ENCODE data around the gene MYCBPAP.
A peak's percentile ranks its signal among the peaks of the same experiment; 100 is the strongest.

The MYCBPAP gene

GRCh38 chr17:50554201-50554600 lies 46.0 kb downstream of the MYCBPAP start:
- DNase-seq, result no peak

GRCh38 chr17:50556803-50557202 lies 48.6 kb downstream of the MYCBPAP start:
- DNase-seq, result no peak

- no peak for DNase-seq
These were observed 49.4 kb downstream of the MYCBPAP start for GRCh38 chr17:50557630-50558029.

DNA sequence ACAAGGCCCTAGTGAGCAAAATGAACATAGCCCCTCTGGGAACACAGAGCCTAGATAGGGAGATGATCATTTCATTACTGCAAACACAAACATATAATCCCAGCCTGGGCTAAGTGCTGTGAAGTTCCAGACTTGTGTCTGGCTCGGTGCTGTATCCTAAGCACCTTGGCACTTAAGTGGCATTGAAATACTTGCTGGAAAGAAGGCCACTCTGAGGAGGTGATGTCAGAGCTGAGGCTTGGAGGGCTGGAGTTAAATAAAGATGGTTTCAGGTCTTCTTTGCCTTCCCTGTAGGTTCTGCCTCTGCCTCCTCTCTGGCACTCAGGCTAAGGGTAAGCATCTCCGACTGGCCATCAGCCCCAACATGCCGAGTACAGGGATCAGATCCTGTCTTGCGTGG lies 49.9 kb downstream of the MYCBPAP start:
- no peak for DNase-seq

DNA sequence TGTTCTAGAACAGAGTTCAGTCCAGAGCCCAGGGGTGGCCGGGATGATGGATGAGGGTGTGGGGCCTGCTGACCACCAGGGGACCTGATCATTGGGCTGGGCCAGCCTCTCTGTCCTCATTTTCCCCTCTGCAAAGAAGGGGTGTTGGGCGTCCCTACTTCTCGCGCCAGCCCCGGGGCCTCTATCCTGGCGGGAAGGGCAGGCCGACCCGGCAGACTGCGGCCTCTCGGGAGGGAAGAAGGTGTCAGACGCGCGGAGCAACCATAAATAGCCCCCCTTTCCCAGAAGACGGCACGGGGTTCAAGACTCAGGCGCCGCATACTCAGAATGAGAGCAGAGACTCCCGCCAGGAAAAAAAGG lies 50.3 kb downstream of the MYCBPAP start:
- no peak for DNase-seq

DNA sequence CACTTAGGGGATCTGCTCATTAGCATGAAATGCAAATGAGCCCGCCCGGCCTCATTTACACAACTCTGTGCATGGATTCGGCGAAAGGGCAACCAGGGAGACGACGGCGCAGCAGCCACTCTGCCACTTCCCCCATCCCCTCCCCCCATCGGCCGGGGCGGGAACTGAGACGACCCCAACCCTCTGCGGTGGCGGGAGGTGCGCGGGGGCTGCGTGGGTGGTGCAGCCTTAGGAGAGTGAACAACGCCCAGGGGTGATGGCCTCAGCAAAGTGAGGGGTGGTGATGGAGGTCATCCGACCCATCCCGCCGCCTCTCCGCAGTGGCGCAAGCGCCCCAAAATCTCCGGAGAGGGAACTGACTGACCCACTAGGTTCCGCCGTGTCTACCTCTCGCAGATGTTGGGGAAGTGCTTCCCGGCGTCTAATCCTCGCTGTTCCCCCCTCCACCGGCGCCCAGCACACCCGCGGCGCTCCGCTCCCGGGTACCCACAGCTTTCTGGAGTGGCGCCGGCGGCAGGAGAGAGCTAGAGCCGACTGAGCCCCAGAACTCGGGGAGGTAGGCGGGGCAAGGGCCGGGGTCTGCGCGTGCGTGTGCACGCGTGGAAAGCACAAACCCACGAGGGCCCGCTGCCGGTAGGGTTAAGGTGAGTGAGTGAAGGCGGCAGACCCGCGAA lies 50.8 kb downstream of the MYCBPAP start:
- no peak for DNase-seq

DNA sequence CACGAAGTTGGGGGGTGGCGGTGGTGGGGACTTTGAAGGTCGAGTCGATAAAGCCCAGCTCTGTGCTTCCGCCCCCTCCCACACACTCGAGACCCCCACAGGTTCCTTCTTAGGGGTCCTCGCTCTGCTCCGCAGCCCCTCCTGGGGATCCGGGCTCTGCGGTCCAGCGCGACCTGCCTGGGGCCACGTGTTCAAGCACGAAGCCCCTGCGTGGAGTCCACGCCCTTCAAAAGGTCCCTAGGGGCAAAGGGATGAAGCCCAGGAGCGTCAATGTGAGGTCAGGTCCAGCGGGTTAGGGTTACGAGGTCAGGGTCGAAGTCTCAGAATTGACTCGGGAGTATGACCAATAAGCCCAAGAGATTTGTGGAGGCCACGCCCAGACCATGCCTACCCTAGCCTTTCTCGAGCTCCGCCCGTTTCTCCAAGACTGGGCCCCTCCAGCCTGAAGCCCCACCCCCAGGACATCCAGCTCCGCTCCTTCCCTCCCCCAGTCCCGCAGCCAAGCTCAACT lies 51.5 kb downstream of the MYCBPAP start:
- DNase-seq, result peak in 1 of 2 donors; percentile 18

DNA sequence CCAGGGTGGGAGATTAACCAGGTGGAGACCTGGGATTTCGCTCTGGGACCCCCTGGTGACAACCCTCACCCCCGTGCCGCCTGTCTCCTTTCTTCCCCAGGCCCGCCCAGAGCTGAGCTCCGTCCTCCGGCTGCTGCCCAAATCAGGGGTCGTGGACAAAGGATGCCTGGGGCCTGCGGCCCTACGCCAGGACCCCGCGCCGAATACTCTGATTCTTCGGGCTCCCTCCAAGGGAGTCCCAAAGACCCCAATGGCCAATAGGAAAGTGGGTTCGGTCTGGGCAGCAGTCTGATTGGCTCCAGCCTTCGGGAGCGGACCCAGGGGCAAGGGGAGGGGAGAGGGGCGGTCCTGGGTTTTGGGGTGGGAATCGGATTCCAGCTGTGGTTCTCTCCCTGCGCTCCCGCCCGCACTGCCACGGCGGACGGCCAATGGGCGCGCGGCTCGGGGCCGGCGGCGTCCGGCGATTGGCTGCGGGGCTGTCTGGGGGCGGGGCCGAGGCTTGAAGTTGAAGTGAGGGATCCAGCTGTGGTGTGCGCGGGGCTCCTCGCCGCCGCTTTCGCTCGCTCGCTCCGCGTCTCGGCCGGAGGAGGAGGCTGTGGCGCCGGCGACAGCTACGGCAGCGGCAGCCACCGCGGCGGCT lies 52.1 kb downstream of the MYCBPAP start, which contains the start of gene CACNA1G:
CACNA1G (plus strand) TSS at position 531 of the 640 bp plus-strand sequence. CDS start 745 bp downstream, outside the sequence.
- DNase-seq, result peak; percentile 84 to 86

DNA sequence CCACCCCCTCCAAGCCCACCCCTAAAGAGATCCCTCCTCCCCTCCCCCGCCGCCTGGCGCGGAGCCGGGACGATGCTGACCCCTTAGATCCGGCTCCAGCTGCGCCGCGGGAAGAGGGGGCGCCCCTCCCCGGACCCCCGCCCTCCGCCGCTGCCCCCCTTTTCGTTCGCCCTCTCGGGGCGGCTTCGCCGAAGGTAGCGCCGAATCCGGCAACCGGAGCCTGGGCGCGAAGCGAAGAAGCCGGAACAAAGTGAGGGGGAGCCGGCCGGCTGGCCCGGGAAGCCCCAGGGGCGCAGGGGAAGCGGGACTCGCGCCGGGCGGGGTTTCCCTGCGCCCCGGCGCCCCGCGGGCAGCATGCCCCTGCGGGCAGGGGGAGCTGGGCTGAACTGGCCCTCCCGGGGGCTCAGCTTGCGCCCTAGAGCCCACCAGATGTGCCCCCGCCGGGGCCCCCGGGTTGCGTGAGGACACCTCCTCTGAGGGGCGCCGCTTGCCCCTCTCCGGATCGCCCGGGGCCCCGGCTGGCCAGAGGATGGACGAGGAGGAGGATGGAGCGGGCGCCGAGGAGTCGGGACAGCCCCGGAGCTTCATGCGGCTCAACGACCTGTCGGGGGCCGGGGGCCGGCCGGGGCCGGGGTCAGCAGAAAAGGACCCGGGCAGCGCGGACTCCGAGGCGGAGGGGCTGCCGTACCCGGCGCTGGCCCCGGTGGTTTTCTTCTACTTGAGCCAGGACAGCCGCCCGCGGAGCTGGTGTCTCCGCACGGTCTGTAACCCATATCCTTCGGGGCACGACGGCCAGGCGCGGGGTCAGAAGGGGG lies 52.9 kb downstream of the MYCBPAP start:
- DNase-seq, result no peak

DNA sequence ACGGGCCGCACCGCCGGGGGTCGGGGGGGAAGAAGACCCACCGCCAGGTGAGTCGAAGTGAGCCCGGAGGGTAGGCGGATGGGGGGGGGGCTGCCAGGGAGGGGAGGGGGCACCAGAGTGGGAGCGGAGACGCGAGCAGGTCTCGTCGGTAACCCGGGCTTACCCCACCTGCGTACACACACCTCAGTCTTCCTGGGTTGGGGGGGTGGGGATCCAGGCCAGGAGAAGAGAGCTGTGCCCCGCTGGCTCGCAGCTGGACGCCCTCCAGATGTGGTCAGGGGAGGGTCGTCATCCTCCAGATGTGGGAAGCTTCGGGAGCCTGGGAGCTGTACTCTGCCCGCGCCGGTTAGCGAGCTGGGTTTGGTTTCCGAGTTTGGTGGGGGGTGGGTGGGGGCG lies 53.5 kb downstream of the MYCBPAP start:
- DNase-seq, result no peak

DNA sequence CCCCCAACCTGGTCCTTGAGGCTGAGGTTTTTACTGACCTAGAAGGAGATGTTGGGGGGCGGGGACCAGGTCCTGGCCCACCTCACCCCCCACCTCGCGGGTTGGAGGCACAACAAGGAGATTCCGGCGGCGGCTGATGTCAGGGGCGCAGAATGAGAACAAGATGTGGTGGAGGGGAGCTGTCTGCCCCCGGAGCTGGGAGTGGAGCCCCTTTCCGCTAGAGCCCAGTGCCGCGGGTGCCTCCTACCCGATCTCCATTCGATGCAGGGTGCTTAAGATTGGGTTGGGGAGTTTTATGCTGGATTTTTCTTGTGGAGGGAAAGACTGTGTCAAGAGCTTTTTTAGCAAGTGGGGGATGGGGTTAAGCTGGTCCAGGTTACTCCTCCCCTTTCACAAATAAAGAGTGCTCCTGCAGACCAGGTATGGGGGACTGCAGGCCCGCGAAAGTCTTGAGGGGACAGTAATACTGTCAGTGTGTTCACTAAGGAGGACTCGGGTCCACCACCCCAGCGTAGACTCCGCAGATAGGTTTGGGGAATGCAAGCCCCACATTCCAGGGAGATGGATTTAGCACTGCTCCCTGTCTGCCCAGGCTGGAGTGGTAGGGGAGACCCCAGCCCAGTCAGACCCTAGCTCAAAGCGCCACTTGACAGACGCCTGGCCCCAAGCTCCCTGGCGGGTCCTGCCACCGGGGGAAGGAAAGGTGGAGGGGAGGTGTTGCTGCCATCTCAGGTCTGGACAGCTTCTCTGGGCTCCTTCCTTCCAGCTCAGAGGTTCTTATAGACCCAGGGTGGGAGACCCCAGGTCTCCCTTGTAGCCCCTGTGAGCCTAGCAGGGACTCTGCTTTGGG lies 54.2 kb downstream of the MYCBPAP start:
- no peak for DNase-seq

DNA sequence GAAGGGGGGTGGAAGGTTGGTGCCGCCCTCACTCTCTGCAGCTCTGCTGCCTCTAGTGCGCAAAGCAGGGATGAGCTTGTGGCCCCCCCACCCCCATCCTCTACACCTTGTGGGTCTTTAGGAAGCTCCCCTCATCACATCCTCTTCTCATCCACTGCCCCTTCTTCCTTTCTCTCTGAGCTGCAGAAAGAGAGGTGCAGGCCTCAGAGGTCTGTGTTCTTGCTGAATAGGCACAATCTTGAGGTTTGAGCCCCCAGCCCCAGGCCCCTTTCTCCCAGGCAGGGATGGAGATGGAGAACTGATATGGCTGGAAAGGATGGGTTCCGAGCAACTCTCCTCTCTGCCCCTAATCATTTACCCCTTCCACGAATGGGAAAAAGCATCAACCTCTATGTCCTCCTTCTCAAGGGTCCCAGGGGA lies 54.9 kb downstream of the MYCBPAP start:
- no peak for DNase-seq

DNA sequence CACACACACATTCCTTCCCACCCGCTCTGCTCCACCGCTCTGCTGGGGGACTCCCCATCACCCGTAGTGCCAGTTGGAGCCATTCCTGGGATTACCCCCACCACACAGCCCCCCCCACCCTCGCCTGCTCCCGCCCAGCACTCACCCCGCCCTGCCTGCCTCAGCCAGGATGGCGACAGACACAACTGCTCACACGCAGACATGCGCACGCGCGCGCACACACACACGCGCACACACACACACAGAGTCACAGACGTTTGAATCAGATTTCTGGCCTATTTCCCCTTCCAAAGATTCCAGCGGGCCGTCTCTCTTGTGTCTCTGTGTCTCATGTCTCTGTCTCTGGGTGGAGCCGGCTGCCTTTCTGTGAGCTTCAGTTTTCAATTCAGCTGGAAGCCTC lies 56.7 kb downstream of the MYCBPAP start:
- DNase-seq, result no peak

- no peak for DNase-seq
These were observed 57.4 kb downstream of the MYCBPAP start for GRCh38 chr17:50565402-50566350.

DNA sequence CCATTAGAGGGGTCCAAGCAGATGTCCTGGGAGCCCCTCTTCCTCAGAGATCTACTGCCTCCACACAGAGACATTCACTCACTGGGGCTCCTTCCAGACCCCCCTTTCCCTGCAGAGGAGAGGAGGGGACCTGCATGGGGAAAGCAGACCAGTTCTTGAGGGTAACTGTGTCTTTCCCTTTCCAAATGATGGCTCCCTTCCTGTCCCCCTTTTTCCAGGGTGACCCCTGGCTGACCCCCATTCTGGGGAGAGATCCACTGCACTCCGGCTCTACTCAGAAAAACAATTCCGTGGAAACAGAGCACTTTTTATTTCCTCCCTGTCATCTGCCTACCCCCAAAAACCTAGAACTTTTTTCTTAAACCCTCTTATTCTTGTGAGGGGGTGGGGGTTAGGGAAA lies 58.6 kb downstream of the MYCBPAP start:
- DNase-seq, result no peak

DNA sequence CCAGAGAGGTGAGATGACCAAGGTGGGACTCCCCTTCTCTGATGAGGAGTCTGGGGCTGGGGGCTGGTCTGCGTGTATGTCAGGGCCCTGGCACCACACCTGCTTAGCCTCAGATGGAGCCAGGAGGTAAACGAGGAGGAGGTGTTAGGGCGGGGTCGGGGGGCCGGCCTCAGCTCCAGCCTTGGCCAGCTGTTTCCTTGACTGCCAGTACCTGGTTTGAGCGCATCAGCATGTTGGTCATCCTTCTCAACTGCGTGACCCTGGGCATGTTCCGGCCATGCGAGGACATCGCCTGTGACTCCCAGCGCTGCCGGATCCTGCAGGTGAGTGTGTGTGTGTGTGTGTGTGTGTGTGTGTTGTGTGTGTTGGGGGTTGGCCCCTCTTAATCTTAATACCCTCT lies 60.4 kb downstream of the MYCBPAP start:
- no peak for DNase-seq

GRCh38 chr17:50569592-50569991 lies 61.4 kb downstream of the MYCBPAP start:
- no peak for DNase-seq

- DNase-seq, result no peak
These were observed 61.8 kb downstream of the MYCBPAP start for GRCh38 chr17:50570032-50570431.

GRCh38 chr17:50570528-50570927 lies 62.3 kb downstream of the MYCBPAP start:
- no peak for DNase-seq

- no peak for DNase-seq
These were observed 63.4 kb downstream of the MYCBPAP start for GRCh38 chr17:50571681-50572080.

GRCh38 chr17:50572541-50572940 lies 64.3 kb downstream of the MYCBPAP start:
- no peak for DNase-seq
